Tibial nerve (tissue), 4 donors: Measurements from ENCODE around the gene F10. TPM values are rescaled to one million over a fixed set of nuclear protein-coding genes. Genes with fewer than 3 reads are reported as not detected.

Experiments
- DNase-seq, 2 donors: peaks; one replicate each; pipeline ENCODE4 v3.0.0-alpha.2; 2019; ENCODE audit warnings: low spot score in 2 of 2
- H3K27ac ChIP-seq, 4 donors: fragments of 200-600 bp; sonication (generic) in 3 of 4; one replicate each; pipeline ENCODE4 v1.5.1; 2017 to 2019; ENCODE audit warnings: mild to moderate bottlenecking in 1 of 4
- H3K27me3 ChIP-seq, 2 donors: fragments of 200-600 bp; sonication (generic) in 1 of 2; one replicate each; pipeline versions ENCODE4 v1.5.1 to v1.6.0; 2017 to 2019
- H3K36me3 ChIP-seq, 3 donors: fragments of 200-600 bp; sonication (generic); one replicate each; pipeline ENCODE4 v1.5.1; 2018 to 2019
- H3K4me1 ChIP-seq, 4 donors: fragments of 200-600 bp; sonication (generic) in 3 of 4; one replicate each; pipeline ENCODE4 v1.5.1; 2017 to 2019
- H3K4me3 ChIP-seq, 4 donors: fragments of 200-600 bp; sonication (generic) in 3 of 4; one replicate each; pipeline ENCODE4 v1.5.1; 2017 to 2019; ENCODE audit warnings: mild to moderate bottlenecking in 1 of 4, moderate library complexity in 1 of 4
- H3K9me3 ChIP-seq, 4 donors: fragments of 200-600 bp; sonication (generic) in 3 of 4; one replicate each; pipeline ENCODE4 v1.5.1; 2017 to 2019
- EP300 ChIP-seq, 2 donors: sonication (generic); formaldehyde crosslinking; IDR thresholded peaks; one replicate each; pipeline ENCODE4 v1.6.1; 2017; ENCODE audit warnings: antibody characterized with exemption in 2 of 2, mild to moderate bottlenecking in 1 of 2
- POLR2A ChIP-seq, 2 donors: fragments of 450-650 bp; IDR thresholded peaks; one replicate each; pipeline ENCODE4 v1.6.1; 2017; ENCODE audit warnings: antibody characterized with exemption in 2 of 2, mild to moderate bottlenecking in 2 of 2, moderate library complexity in 2 of 2
- WGBS, 2 donors: methylation state at CpG; one replicate each; pipeline ENCODE4 v1.1.5; 2018; 5-methylcytosine and 5-hydroxymethylcytosine counted together
- total RNA-seq, 4 donors: library from RNA; depleted of rRNA; stranded (reverse); fragments of >200 nt; gene quantifications; one replicate each; pipeline ENCODE4 v1.1.0, GENCODE V29; 2016
- TF ChIP-seq, protein P1 (sequence below), 5 experiments: fragments of 200-600 bp in 3 of 5; fragments of 450-650 bp in 2 of 5; sonication (generic) in 3 of 5; IDR thresholded peaks; one replicate each; pipeline ENCODE4 v1.5.1; 2016 to 2019; ENCODE audit warnings: antibody characterized with exemption in 5 of 5, mild to moderate bottlenecking in 3 of 5, moderate library complexity in 2 of 5

Gene F10
- total RNA-seq, 4 donors from 2014 or later = 12.0 to 44.3 (median 17.3) TPM

DNA sequence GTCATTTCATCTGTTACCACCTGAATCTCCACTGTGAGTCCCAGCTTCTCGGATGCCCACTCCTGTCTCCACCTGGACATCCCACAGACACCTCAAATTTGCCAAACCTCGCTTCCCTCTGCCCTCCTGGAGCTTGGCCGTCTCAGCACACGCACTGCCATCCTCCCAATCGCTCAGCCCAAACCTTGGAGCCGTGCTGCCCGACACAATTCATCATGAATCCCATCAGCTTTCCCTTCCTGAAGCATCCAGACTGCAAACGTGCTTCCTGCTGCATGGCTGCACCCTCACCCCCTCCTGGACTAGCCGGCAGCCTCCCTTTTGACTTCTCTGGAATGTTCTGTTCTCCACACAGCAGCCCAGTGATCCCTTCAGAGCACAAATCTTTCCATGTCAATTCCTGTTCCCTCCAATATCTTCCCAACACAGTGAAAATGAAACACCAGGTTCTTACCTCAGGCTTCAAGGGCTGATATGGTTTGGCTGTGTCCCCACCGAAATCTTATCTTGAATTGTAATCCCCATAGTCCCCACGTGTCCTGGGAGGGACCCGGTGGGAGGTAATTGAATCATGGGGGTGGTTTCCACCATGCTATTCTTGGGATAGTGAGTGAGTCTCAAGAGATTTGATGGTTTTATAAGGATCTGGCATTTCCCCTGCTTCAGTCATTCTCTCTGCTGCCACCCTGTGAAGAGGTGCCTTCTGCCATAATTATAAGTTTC is 34.8 kb downstream of the F10 start:
- Histone ChIP-seq H3K4me1 (peaks cover 0 to 16% (median 7%) of the 10 kb centered on the region in 4 donors), H3K36me3 (no peaks in the 10 kb centered on the region), H3K27me3 (peaks cover 0 to 38% of the 10 kb centered on the region in 2 donors), H3K4me3 (no peak overlapping the region), H3K9me3 (no peaks in the 10 kb centered on the region), H3K27ac (no peak overlapping the region)
- TF ChIP-seq EP300 (IDR thresholded peaks at IDR 0.05) (no peak), POLR2A (IDR thresholded peaks at IDR 0.05) (no peak)
- TF ChIP-seq, protein P1, sequence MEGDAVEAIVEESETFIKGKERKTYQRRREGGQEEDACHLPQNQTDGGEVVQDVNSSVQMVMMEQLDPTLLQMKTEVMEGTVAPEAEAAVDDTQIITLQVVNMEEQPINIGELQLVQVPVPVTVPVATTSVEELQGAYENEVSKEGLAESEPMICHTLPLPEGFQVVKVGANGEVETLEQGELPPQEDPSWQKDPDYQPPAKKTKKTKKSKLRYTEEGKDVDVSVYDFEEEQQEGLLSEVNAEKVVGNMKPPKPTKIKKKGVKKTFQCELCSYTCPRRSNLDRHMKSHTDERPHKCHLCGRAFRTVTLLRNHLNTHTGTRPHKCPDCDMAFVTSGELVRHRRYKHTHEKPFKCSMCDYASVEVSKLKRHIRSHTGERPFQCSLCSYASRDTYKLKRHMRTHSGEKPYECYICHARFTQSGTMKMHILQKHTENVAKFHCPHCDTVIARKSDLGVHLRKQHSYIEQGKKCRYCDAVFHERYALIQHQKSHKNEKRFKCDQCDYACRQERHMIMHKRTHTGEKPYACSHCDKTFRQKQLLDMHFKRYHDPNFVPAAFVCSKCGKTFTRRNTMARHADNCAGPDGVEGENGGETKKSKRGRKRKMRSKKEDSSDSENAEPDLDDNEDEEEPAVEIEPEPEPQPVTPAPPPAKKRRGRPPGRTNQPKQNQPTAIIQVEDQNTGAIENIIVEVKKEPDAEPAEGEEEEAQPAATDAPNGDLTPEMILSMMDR (IDR thresholded peaks at IDR 0.05) = no peak
- DNase-seq = no peak
- WGBS, 2 donors = 74 to 75% methylated on average over 12 of the region's 12 CpGs

DNA sequence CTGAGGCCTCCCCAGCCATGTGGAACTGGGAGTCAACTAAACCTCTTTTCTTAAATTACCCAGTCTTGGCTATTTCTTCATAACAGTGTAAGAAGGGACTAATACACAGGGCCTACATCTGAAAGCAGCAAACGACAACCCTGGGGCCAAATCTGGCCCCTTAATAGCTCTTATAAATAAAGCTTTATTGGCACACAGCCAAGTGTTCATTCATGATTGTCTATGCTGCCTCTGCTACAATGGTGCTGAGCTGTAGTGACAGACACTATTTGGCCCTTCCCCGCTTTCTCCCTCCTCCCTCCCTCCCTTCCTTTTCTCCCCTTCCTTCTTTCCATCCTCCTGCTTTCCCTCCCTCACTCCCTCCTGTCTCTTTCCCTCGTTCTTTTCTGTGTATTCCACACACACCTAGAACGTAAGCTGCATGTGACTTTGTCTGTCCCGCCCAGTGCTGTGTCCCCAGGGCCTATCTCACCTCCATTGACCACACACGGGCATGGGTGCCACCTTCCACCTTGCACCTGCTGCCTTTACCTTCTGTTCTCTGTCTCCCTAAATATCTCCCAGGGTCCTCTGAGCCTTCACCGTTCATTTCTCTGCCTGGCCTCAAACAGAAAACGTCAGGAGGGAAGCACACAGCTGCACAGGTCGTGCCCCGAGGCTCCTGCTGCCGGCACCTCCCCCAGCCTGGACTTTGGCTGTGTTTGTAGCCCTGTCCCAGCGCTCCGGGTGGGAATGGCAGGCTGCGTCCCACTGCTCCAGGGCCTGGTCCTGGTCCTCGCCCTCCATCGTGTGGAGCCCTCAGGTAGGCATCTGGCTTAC is 35.5 kb downstream of the F10 start, which contains the start of gene PROZ:
TSS of gene PROZ (plus strand) at position 720 of the 819 bp plus-strand sequence. CDS start at position 733, 13 bp downstream.
- Histone ChIP-seq H3K36me3 (no peaks in the 10 kb centered on the region), H3K9me3 (no peaks in the 10 kb centered on the region), H3K27ac (no peak within 1 kb of the TSS), H3K4me3 (no peak within 1 kb of the TSS), H3K4me1 (peaks cover 0 to 8% (median 3%) of the 10 kb centered on the region in 4 donors), H3K27me3 (peaks cover 0 to 43% of the 10 kb centered on the region in 2 donors)
- no peak for DNase-seq
- TF ChIP-seq, protein P1 (IDR thresholded peaks at IDR 0.05) = no peak
- TF ChIP-seq EP300 (IDR thresholded peaks at IDR 0.05) (no peak), POLR2A (IDR thresholded peaks at IDR 0.05) (no peak)
- 43 to 59% methylated on average over 16 of the region's 16 CpGs for WGBS, 2 donors

DNA sequence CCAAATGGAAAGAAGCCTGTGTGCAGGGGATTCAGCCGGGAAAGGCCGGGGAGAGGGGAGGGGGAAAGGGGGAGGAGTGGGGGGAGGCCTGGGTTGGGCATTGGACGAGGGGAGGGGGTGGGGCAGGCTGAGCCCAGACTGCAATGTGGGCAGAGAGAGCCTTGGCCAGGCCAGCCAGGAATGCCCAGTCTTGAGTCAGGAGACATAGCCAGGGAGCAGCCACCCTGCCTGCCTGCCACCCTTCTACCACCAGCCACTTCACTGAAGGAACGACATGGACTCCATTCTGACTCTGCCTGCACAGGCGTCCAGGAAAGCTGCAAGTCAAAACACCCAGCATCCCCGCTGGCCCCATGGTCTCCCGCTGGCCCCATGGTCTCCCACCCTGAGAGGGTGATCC is 36.3 kb downstream of the F10 start:
- 62 to 69% methylated on average over 6 of the region's 7 CpGs for WGBS, 2 donors
- TF ChIP-seq, protein P1 (IDR thresholded peaks at IDR 0.05) = no peak
- no peak for TF ChIP-seq EP300 (IDR thresholded peaks at IDR 0.05)
- no peak for TF ChIP-seq POLR2A (IDR thresholded peaks at IDR 0.05)
- Histone ChIP-seq H3K4me1 (peaks cover 0 to 3% (median 0%) of the 10 kb centered on the region in 4 donors), H3K36me3 (no peaks in the 10 kb centered on the region), H3K27me3 (peaks cover 0 to 51% of the 10 kb centered on the region in 2 donors), H3K4me3 (no peak overlapping the region), H3K27ac (no peak overlapping the region), H3K9me3 (no peaks in the 10 kb centered on the region)
- DNase-seq = no peak

DNA sequence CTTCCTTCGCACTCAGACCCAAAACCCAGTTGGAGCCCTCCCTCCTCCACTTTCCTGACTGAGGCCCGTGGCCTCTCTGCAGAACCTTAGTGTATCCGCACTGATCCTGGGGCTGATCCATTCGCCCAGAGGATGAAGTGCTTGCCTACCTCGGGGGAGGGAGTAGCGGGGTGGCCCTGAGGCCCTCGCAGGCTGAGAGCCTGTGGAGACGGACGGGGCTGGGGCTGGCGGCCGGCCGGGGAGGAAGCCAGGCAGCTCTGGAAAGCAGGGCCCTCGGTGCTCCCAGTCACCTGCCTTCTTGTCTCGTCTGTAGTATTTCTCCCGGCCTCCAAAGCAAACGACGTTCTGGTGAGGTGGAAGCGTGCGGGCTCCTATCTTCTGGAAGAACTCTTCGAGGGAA is 37.1 kb downstream of the F10 start:
- Histone ChIP-seq H3K27me3 (peaks cover 0 to 54% of the 10 kb centered on the region in 2 donors), H3K4me1 (no peaks in the 10 kb centered on the region), H3K9me3 (no peaks in the 10 kb centered on the region), H3K4me3 (no peak overlapping the region), H3K36me3 (no peaks in the 10 kb centered on the region), H3K27ac (no peak overlapping the region)
- WGBS, 2 donors = 79 to 84% methylated on average over 20 of the region's 20 CpGs
- DNase-seq = no peak
- TF ChIP-seq POLR2A (IDR thresholded peaks at IDR 0.05) (no peak), EP300 (IDR thresholded peaks at IDR 0.05) (no peak)
- TF ChIP-seq, protein P1 (IDR thresholded peaks at IDR 0.05) = no peak

DNA sequence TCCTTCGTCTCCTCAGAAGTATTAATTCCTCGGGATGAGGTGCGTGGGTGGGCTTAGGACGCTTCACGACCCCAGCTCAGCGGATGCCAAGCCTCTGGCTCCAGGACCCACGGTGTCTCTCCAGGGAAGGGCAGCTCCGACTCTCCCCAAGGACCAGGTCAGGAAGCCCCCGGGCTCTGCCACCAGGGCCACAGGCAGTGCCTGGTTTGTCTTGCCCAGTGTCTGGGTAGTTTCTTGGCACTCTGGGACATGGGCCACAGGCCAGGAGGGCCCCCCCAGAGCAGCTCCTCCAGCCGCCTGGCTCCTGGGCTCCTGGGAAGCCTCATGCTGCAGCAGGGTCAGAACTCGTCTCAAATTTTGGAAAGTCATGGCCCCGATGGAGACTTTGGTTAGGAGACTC is 38.4 kb downstream of the F10 start:
- H3K27ac ChIP-seq = no peak overlapping the region
- no peak for DNase-seq
- H3K9me3 ChIP-seq = no peaks in the 10 kb centered on the region
- no peak overlapping the region for H3K4me3 ChIP-seq
- no peaks in the 10 kb centered on the region for H3K36me3 ChIP-seq
- 42 to 58% methylated on average over 9 to 12 of the region's 12 CpGs for WGBS, 2 donors
- no peak for TF ChIP-seq POLR2A (IDR thresholded peaks at IDR 0.05)
- TF ChIP-seq EP300 (IDR thresholded peaks at IDR 0.05) = no peak
- TF ChIP-seq, protein P1 (IDR thresholded peaks at IDR 0.05) = no peak
- peaks cover 0 to 54% of the 10 kb centered on the region in 2 donors for H3K27me3 ChIP-seq
- H3K4me1 ChIP-seq = no peaks in the 10 kb centered on the region
